HTR-8/SVneo (cell line): Measurements from ENCODE around the gene PKN3.
"Not testable (repeated sequence)": the region's sequence is repeated elsewhere in the genome, so short reads cannot be mapped to it uniquely, and the experiment has no call there.

Source experiments
- DNase-seq: peaks from one replicate; pipeline ENCODE4 v3.0.0; 2011; ENCODE audit warnings: low spot score, mixed read lengths; ENCODE audit not compliant: insufficient read length
- FAIRE-seq: peaks from 2 replicates; lab custom pipeline; 2011; peaks lifted over from hg19 to GRCh38; lab: Jason Lieb, UNC

PKN3 gene

GRCh38 chr9:128702445-128702948 is at the start of gene PKN3:
PKN3 (plus strand) TSS chr9:128702503; CDS start chr9:128702916, 413 bp downstream.
- FAIRE-seq (no peak), DNase-seq (peak; percentile 86)

DNA sequence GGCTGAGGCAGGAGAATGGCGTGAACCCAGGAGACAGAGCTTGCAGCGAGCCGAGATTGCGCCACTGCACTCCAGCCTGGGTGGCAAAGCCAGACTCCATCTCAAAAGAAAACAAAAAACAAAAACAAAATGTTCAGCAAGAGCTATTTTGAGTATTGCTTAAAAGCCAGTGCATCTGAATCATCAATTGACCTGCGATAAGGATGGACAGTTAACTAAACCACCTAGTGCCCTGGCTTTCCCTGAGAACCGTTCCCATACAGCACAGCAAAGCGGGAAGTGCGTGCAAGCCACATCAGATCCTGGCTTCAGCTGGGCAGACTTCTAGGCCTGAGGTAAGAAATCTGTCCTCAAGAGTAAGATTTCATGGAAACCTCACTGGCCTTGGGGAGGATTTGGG is 48.4 kb upstream of the PKN3 start:
- FAIRE-seq (no peak), DNase-seq (no peak)

DNA sequence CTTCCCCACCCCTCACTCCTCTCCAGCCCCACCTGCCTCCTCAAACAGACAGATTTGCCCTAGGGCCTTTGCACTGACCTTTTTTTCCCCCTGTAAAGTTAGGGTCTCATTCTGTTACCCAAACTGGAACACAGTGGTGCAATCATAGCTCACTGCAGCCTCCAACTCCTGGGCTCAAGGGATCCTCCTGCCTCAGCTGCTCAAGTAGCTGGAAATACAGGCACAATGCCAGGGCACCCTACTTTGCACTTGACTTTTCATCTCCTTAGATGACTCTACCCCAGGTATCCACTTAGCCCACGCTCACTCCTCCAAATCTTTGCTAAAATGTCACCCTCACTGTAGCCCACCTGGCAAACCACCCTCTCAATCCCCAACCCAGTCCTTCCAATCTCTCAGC is 47.8 kb upstream of the PKN3 start:
- DNase-seq (no peak), FAIRE-seq (no peak)

DNA sequence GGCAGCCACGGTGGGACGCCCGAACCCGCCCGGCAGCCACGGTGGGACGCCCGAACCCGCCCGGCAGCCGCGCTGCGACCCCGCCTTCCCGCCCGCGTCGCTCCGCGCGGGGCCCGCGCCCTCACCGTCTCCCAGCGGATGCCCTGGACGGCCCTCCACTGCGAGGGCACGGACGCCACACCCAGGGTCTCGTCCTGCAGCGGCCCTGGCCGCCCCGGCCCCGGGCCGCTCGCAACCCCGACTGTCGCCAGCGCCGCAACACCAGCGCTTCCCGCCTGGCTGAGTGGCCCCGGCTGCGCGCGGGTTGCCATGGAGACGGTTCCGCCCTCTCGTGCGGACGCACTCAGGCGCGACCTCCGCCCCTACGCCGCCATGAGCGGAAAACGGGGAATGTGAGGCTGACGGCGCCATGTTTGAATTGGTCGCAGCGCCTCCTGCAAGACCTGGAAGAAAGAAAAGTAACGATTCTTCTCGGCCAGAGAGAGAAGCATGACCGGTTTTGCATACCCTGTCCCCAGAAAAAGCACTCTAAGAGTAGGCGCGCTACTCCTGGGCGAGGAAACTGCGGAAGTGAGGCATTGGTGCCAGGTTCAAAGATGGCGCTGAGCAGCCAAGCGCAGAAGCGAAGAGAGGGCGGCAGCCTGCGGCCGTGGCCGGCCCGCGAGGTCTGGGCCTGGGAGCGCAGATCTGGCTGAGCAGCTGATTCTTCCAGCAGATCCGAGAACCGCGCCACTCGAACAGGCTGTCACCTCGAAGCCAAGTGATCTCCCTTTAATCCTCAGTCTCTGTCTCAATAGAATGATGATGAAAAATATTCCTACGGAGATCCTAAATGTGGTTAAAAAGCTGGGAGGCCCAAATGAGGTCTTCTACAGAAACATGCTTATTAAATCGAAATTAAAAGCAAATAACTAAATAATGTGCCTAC is 45.6 kb upstream of the PKN3 start, which contains the start of gene DYNC2I2:
TSS of gene DYNC2I2 (minus strand) at position 432 of the 928 bp plus-strand sequence. CDS start at position 311, 121 bp downstream.
- peak; percentile 83 for FAIRE-seq

GRCh38 chr9:128657344-128657704 is 45.0 kb upstream of the PKN3 start:
- FAIRE-seq (no peak), DNase-seq (no peak)

More for the DNA sequence above, 45.6 kb upstream of the PKN3 start, which contains the start of gene DYNC2I2:
- DNase-seq = peak; percentile 93

DNA sequence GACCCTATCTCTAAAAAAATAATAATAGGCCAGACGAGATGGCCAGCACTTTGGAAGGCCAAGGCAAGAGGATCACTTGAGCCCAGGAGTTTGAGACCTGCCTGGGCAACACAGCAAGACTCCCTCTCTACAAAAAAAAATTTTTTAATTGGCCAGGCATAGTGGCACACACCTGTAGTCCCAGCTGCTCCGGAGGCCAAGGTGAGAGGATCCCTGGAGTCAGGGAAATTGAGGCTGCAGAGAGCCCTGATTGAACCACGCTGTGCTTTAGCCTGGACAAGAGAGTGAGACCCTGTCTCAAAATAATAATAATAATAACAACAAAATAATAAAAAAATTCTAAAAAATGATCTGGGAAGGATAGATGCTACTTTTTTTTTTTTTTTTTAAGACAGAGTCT is 44.5 kb upstream of the PKN3 start:
- DNase-seq = no peak
- no peak for FAIRE-seq

DNA sequence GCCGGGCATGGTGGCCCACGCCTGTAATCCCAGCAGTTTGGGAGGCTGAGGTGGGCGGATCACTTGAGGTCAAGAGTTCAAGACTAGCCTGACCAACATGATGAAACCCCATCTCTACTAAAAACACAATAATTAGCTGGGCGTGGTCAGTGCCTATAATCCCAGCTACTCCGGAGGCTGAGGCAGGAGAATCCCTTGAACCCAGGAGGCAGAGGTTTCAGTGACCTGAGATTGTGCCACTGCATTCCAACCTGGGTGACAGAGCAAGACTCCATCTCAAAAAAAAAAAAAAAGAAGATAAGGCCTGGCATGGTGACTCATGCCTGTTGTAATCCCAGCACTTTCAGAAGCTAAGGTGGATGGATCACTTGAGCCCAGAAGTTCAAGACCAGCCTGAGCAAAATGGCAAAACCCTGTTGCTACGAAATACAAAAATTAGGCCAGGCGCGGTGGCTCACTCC is 35.8 kb upstream of the PKN3 start:
- DNase-seq = not testable (repeated sequence)

DNA sequence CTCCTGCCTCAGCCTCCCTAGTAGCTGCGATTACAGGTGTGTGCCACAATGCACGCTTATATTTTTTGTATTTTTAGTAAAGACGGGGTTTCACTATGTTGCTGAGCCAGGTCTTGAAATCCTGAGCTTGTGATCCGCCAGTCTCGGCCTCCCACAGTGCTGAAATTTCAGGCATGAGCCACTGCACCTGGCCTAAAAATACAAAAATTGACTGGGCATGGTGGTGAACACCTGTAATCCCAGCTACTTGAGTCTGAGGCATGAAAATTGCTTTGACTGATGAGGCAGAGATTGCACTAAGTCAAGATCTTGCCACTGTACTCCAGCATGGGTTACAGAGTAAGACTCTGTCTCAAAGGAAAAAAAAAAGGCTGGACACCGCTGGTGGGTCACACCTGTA is 32.5 kb upstream of the PKN3 start:
- FAIRE-seq (no peak), DNase-seq (no peak)

More for the DNA sequence above, 35.8 kb upstream of the PKN3 start:
- not testable (repeated sequence) for FAIRE-seq

DNA sequence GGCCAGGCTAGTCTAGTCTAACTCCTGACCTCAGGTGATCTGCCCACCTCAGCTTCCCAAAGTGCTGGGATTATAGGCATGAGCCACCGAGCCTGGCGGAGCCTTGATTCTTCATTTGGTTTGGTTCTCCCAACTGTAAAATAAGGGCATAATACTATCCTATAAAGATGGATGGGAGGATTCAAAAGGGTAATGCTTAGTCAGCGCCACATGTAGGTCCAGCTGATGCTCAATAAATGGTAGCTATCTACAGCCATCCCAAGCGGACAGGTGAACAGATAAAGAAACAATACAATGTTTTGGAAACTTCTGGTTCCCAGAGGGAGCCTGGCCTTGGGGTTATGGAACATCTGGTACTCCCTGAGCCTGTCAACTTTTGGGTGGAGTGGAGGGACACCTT is 26.9 kb upstream of the PKN3 start:
- DNase-seq = no peak
- FAIRE-seq = no peak

DNA sequence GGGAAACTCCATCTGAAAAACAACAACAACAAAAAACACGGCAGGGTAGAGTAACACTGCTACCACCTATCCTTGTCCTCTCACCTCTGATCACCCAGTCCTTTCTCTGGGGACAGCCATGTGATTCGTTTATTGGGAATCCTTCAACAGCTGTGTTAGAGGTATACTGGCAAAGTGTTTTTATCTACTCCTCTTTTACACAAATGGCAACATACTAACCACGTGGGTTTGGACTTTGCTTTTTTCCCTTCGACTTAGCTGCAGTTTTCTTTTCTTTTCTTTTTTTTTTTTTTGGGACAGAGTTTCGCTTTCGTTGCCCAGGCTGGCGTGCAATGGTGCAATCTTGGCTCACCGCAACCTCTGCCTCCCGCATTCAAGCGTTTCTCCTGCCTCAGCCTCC is 24.5 kb upstream of the PKN3 start:
- no peak for FAIRE-seq
- DNase-seq = no peak

DNA sequence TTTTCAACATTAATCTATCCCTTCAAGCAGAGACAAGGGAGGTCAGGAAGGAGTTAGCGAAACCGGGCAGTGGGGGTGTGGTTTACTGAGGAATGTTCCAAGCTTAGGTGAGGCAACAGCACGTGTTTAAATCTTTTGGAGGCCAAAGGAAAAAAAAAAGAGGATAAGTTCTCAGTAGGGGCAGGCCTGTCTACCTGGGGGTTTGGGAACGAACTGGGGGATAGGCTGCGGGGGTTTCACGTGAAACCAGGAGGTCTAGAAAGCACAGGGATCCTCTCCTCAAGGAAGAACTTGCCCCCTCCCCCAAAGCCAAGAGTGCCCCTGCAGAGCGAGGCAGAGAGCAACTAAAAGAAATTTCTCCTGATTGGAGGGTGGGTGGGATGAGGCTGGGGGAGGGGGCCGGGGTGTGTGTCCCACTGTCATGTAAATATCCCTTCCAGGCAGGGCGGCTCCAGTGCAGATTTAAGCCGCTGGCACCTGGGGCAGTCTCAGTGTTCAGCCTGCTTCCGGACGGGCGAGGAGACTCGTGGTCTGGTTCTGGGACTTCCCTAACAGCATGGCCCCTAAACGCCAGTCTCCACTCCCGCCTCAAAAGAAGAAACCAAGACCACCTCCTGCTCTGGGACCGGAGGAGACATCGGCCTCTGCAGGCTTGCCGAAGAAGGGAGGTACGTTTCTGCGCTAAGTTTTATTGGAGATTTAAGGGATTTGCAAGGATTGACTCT is 18.8 kb upstream of the PKN3 start:
- FAIRE-seq = no peak
- no peak for DNase-seq

GRCh38 chr9:128684065-128684324 is 18.3 kb upstream of the PKN3 start:
- DNase-seq (no peak), FAIRE-seq (no peak)

DNA sequence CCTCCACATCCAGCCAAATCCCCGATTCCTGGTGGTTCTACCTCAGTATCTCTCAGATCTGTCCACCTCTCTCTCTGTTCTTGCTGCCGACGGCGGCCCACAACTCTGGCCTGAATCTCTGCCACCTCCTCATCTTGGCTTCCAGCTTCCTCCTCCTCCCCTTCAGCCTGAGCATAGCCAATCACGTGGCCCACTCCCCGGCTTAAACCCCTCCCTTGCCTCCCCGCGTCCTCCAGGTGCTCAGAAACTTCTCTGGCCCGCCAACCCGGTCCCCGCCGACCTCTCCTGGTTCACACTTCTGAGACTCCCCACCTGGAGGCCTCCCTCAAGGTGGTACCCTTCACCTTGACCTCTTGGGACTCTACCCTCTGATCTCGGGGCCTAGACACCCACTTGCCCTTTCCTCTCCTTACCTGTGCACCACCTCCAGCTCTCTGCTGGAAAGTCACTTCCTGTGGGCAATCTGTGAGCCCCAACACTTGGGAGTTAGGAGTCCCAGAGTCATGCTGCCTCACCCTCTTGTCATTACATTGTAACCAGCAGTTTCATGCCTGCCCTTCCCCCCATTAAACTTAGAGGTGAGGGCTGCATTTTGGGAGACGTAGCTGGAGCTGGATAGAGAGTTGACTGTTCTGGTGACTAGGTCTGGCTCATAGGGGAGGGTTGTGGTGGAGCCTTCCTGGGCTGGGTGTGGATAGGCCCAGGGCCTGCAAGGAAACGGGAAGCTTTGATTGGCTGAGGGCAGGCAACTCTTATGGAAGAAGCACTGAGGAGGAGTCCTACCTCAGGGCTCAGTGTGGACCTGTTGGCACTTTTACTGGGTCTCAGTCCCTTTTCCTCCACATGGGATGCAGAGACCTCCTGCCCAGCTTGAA is 17.7 kb upstream of the PKN3 start:
- FAIRE-seq = no peak
- DNase-seq = peak; percentile 74

- no peak for FAIRE-seq
- no peak for DNase-seq
Observed at GRCh38 chr9:128685636-128686489, 16.4 kb upstream of the PKN3 start.

GRCh38 chr9:128687453-128687852 is 14.8 kb upstream of the PKN3 start:
- no peak for FAIRE-seq
- DNase-seq = no peak

- FAIRE-seq = no peak
- DNase-seq = peak; percentile 93
Observed at GRCh38 chr9:128688501-128689292, 13.6 kb upstream of the PKN3 start, which contains the start of gene SET. SET (plus strand) TSS chr9:128689222; CDS start chr9:128689583, 361 bp downstream.

GRCh38 chr9:128689293-128689774 is 13.0 kb upstream of the PKN3 start:
- no peak for FAIRE-seq
- no peak for DNase-seq
